Sigmoid colon (tissue), 7 donors: ENCODE results near the gene PRMT1. TPM values are rescaled to one million over a fixed set of nuclear protein-coding genes. Genes with fewer than 3 reads are reported as not detected.
A peak's percentile ranks its signal among the peaks of the same experiment; 100 is the strongest.

Experiments used
- DNase-seq: peaks from one replicate; pipeline ENCODE4 v3.0.0-alpha.2; 2019
- H3K27ac ChIP-seq, 4 donors: fragments of 200-600 bp; sonication (generic); one replicate each; pipeline ENCODE4 v1.5.1; 2016 to 2019; ENCODE audit warnings: mild to moderate bottlenecking in 1 of 4
- H3K27me3 ChIP-seq, 3 donors: fragments of 200-600 bp; sonication (generic); one replicate each; pipeline ENCODE4 v1.5.1; 2019; ENCODE audit warnings: mild to moderate bottlenecking in 1 of 3
- H3K36me3 ChIP-seq, 4 donors: fragments of 200-600 bp; sonication (generic); one replicate each; pipeline ENCODE4 v1.5.1; 2016 to 2019
- H3K4me1 ChIP-seq, 4 donors: fragments of 200-600 bp; sonication (generic); one replicate each; pipeline ENCODE4 v1.5.1; 2017 to 2019
- H3K4me3 ChIP-seq, 4 donors: fragments of 200-600 bp; sonication (generic); one replicate each; pipeline ENCODE4 v1.5.1; 2017 to 2019; ENCODE audit warnings: mild to moderate bottlenecking in 2 of 4, moderate library complexity in 1 of 4
- H3K9me3 ChIP-seq, 4 donors: fragments of 200-600 bp in 3 of 4; sonication (generic) in 3 of 4; one replicate each; pipeline versions ENCODE4 v1.5.1 to v1.6.1; 2013 to 2019
- EP300 ChIP-seq, 4 donors: sonication (generic); formaldehyde crosslinking; IDR thresholded peaks; one replicate each; pipeline ENCODE4 v1.6.1; 2017; ENCODE audit warnings: antibody characterized with exemption in 4 of 4
- POLR2A ChIP-seq, 2 donors: fragments of 450-650 bp; IDR thresholded peaks; one replicate each; pipeline ENCODE4 v1.6.1; 2016; ENCODE audit warnings: antibody characterized with exemption in 2 of 2, mild to moderate bottlenecking in 2 of 2, moderate library complexity in 2 of 2
- POLR2AphosphoS5 ChIP-seq, 4 donors: sonication (generic); formaldehyde crosslinking; IDR thresholded peaks; one replicate each; pipeline ENCODE4 v1.6.1; 2017; ENCODE audit warnings: antibody characterized with exemption in 4 of 4
- WGBS, 2 donors: extraction: QIAGEN DNeasy Blood & Tissue Kit; methylation state at CpG; one replicate each; pipeline ENCODE4 v1.1.7; 2013; 5-methylcytosine and 5-hydroxymethylcytosine counted together
- intact Hi-C: fragments of 100-400 bp; cut with DNase I; formaldehyde crosslinking; loops from one replicate; pipeline ENCODE4 v1.15.1; 2023
- polyA plus RNA-seq, 3 donors: library from polyadenylated mRNA; stranded (reverse); fragments of 200-250 nt; gene quantifications; one replicate each; pipeline ENCODE4 v1.2.3, GENCODE V29; 2013
- total RNA-seq, 4 donors: library from RNA; depleted of rRNA; stranded (reverse); fragments of >200 nt; gene quantifications; one replicate each; pipeline ENCODE4 v1.1.0, GENCODE V29; 2016
- TF ChIP-seq, protein P1 (sequence below), 4 experiments: fragments of 450-650 bp in 3 of 4; fragments of 200-600 bp in 1 of 4; IDR thresholded peaks; one replicate each; pipeline ENCODE4 v1.5.1; 2016 to 2019; ENCODE audit warnings: antibody characterized with exemption in 4 of 4, mild to moderate bottlenecking in 3 of 4, moderate library complexity in 2 of 4
- donor health status: healthy with polysubstance abuse.
- donor health status: Bipolar disorder and iron deficiency.
- donor health status: healthy.

PRMT1 gene
- total and polyA plus RNA-seq, 7 donors, result 84.1 to 175 (median 148) TPM

DNA sequence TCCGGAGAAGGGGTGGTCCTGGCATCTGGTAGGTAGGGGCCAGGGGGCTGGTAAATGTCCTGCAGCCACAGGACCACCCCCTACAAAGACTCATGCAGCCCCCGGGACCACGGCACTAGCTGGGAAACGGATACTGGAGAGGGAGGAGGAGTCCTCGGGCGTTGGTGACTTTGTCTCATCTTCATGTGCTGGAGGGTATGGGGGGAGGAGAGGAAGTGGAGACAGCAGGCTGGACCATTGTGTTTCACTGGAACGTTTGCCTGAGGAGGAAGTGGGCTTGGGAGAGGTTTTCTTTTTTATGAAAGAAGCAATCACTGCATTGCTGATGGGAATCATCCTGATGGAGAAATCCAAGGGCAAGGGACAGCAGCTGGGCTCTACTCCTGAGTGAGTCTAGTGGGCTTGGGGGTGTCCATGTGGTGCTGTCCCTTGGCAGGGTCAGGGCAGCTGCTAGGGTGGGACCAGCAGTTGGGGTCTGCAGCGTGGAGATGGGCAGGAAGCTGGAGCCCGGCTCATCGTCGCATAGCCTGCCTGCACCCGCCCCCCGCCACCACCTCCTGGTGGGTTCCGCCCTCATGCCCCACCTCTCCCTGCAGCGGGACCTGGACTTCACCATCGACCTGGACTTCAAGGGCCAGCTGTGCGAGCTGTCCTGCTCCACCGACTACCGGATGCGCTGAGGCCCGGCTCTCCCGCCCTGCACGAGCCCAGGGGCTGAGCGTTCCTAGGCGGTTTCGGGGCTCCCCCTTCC is 10.7 kb downstream of the PRMT1 start:
- H3K27ac ChIP-seq, result peak overlapping the region in 3 of 4 donors; percentile 0 to 38 (median 21)
- TF ChIP-seq EP300 (IDR thresholded peaks at IDR 0.05) (no peak), POLR2AphosphoS5 (IDR thresholded peaks at IDR 0.05) (no peak), POLR2A (IDR thresholded peaks at IDR 0.05) (no peak)
- TF ChIP-seq, protein P1, sequence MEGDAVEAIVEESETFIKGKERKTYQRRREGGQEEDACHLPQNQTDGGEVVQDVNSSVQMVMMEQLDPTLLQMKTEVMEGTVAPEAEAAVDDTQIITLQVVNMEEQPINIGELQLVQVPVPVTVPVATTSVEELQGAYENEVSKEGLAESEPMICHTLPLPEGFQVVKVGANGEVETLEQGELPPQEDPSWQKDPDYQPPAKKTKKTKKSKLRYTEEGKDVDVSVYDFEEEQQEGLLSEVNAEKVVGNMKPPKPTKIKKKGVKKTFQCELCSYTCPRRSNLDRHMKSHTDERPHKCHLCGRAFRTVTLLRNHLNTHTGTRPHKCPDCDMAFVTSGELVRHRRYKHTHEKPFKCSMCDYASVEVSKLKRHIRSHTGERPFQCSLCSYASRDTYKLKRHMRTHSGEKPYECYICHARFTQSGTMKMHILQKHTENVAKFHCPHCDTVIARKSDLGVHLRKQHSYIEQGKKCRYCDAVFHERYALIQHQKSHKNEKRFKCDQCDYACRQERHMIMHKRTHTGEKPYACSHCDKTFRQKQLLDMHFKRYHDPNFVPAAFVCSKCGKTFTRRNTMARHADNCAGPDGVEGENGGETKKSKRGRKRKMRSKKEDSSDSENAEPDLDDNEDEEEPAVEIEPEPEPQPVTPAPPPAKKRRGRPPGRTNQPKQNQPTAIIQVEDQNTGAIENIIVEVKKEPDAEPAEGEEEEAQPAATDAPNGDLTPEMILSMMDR (IDR thresholded peaks at IDR 0.05), result no peak
- no peak for DNase-seq
- no peaks in the 10 kb centered on the region for H3K9me3 ChIP-seq
- H3K4me1 ChIP-seq, result peaks cover 0 to 31% (median 26%) of the 10 kb centered on the region in 4 donors
- intact Hi-C loops, result no loop called here
- no peak overlapping the region for H3K4me3 ChIP-seq
- H3K27me3 ChIP-seq, result peaks cover 4 to 35% (median 31%) of the 10 kb centered on the region in 3 donors
- WGBS, 2 donors, result 76 to 81% methylated on average over 26 of the region's 26 CpGs
- peaks cover 15 to 54% (median 44%) of the 10 kb centered on the region in 4 donors for H3K36me3 ChIP-seq

DNA sequence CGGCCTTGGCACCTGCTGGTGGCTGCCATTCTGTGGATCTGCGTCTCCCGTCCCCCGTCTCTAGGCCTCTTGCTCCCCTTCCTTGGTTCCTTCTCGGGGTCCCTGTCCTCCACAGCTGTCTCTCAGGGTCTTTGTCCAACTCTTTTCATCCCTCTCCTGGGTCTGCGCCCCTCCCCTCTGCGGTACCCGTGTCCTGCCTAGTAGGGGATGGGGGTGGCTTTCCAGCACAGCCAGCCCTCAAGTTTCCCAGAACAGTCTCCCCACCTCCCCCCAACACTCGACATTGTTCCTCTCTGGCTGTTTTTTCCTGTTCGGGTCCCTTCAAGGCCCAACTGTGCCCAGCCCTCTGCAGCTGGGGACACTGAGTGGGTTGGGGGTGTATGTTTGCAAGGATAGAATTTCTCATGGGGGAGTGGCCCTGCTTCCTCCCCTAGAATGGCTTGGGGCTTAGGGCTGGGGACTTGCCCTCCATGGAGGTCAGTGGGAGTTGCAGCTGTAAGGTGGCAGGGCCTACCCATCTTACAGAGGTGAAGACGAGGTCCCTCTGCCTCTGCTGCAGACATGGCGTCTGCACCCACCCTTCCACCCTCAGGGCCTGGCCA is 11.6 kb downstream of the PRMT1 start:
- peaks cover 15 to 45% (median 41%) of the 10 kb centered on the region in 4 donors for H3K36me3 ChIP-seq
- peak overlapping the region in 2 of 4 donors; percentile 4 to 46 for H3K4me3 ChIP-seq
- peak overlapping the region in 3 of 4 donors; percentile 0 to 38 (median 21) for H3K27ac ChIP-seq
- peaks cover 0 to 31% (median 26%) of the 10 kb centered on the region in 4 donors for H3K4me1 ChIP-seq
- TF ChIP-seq EP300 (IDR thresholded peaks at IDR 0.05) (no peak), POLR2A (IDR thresholded peaks at IDR 0.05) (no peak), POLR2AphosphoS5 (IDR thresholded peaks at IDR 0.05) (no peak)
- TF ChIP-seq, protein P1 (IDR thresholded peaks at IDR 0.05), result no peak
- H3K9me3 ChIP-seq, result no peaks in the 10 kb centered on the region
- WGBS, 2 donors, result 78 to 79% methylated on average over 12 of the region's 12 CpGs
- no peak for DNase-seq
- peaks cover 4 to 35% (median 31%) of the 10 kb centered on the region in 3 donors for H3K27me3 ChIP-seq
- intact Hi-C loops, result no loop called here

DNA sequence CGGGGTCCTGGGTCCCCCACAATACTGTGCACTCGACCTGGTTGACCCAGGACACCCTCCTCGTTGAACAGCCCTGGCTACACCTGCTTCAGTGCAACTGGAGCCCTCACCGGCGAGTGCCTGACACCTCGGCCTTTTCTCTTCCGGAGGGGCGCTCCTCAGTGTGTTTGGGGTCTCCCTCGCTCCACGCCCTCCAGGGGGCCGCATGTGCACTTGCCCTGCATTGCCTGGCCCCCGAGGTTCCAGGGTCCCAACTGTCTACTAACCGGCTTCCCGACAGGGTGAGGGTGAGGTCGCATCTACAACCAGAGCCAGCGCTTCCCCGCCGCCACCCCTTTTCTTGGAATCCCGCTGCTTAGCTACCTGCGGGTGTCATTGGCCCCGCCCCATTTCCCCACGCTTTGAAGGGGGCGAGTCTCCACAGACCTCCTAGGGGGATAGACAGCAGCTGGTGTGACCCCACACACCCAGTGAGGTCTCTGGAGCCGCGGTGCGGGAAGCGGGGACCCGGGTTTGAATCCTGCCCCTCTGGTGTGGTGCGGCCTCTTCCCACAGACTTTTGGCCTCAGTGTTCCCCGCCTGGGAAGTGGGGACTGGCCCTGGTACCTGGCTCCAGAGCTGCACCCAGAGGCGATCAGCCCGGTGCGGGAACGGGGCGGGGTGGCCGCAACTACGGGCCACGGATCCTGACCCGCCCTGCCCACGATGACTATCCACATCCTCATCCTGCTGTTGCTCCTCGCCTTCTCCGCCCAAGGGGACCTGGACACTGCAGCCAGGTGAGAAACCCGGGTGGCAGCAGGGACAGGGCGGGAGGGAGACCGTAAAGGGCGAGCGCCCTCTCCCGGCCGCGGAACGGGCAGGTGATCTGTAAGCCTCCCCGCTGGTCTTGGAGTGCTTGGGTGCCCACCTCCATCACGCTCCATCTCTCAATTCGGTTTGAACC is 12.3 kb downstream of the PRMT1 start, which contains the start of gene ADM5:
ADM5 (plus strand) TSS at position 462 of the 946 bp plus-strand sequence; CDS start at position 706, 244 bp downstream.
- intact Hi-C loops, result loop anchor here (2.0 kb wide), 1 partner anchor 77 kb away; the partner anchor contains the start of gene AP2A1
- 22 to 38% methylated on average over 54 of the region's 54 CpGs for WGBS, 2 donors

More for the DNA sequence above, 12.3 kb downstream of the PRMT1 start, which contains the start of gene ADM5:
- TF ChIP-seq POLR2AphosphoS5 (IDR thresholded peaks at IDR 0.05), result no peak
- TF ChIP-seq POLR2A (IDR thresholded peaks at IDR 0.05), result no peak
- TF ChIP-seq, protein P1 (IDR thresholded peaks at IDR 0.05), result peak in 2 of 4 experiments; percentile 38 to 42
- no peak for TF ChIP-seq EP300 (IDR thresholded peaks at IDR 0.05)
- Histone ChIP-seq H3K4me1 (peaks cover 0 to 31% (median 26%) of the 10 kb centered on the region in 4 donors), H3K27me3 (peaks cover 4 to 35% (median 31%) of the 10 kb centered on the region in 3 donors), H3K9me3 (no peaks in the 10 kb centered on the region), H3K4me3 (peak within 1 kb of the TSS; percentile 32 to 46 (median 39)), H3K27ac (peak within 1 kb of the TSS; percentile 58 to 70 (median 60)), H3K36me3 (peaks cover 9 to 38% (median 34%) of the 10 kb centered on the region in 4 donors)
- no peak for DNase-seq
